ENCODE results near the gene STK26. TPM values are rescaled to one million over a fixed set of nuclear protein-coding genes. Genes with fewer than 3 reads are reported as not detected.
A peak's percentile ranks its signal among the peaks of the same experiment; 100 is the strongest.

The STK26 gene
- total RNA-seq, 4 donors from 2014 or later: 4.9 to 7.5 (median 5.6) TPM

DNA sequence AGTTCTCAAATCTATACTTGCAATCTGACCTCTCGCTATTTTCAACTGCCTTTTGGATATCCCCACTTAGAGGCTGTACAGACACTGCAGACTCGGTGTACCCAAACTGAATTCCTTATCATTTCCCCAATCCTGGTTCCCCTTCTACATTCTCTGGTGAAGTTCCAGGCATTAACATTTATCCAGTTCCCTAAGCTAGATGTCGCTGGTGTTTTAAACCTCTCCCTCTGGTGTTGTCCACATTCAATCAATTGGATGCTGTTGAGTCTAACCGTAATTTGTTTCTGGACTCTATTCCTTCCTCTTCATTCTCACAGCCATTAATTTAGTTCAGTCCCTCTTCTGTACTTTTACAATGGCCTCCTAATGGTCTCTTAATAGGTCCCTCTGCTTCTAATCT, 7.2 kb upstream of the STK26 start:
- intact Hi-C loops (cut with DNase I): no loop called here
- Histone ChIP-seq H3K36me3 (no peaks in the 10 kb centered on the region), H3K4me3 (replicated peaks in 1 of 3) (no peak overlapping the region), H3K9me3 (no peaks in the 10 kb centered on the region), H3K27me3 (no peaks in the 10 kb centered on the region), H3K4me1 (no peaks in the 10 kb centered on the region), H3K27ac (no peak overlapping the region)
- WGBS, 2 donors: 83 to 88% methylated on average over 4 of the region's 4 CpGs
- no peak for TF ChIP-seq POLR2A (IDR thresholded peaks at IDR 0.05)
- TF ChIP-seq, protein P1, sequence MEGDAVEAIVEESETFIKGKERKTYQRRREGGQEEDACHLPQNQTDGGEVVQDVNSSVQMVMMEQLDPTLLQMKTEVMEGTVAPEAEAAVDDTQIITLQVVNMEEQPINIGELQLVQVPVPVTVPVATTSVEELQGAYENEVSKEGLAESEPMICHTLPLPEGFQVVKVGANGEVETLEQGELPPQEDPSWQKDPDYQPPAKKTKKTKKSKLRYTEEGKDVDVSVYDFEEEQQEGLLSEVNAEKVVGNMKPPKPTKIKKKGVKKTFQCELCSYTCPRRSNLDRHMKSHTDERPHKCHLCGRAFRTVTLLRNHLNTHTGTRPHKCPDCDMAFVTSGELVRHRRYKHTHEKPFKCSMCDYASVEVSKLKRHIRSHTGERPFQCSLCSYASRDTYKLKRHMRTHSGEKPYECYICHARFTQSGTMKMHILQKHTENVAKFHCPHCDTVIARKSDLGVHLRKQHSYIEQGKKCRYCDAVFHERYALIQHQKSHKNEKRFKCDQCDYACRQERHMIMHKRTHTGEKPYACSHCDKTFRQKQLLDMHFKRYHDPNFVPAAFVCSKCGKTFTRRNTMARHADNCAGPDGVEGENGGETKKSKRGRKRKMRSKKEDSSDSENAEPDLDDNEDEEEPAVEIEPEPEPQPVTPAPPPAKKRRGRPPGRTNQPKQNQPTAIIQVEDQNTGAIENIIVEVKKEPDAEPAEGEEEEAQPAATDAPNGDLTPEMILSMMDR (IDR thresholded peaks at IDR 0.05): no peak
- DNase-seq: no peak

- H3K9me3 ChIP-seq: no peaks in the 10 kb centered on the region
Measured at GRCh38 chrX:132016628-132017430, 6.3 kb upstream of the STK26 start.

GRCh38 chrX:132017431-132018185, 5.5 kb upstream of the STK26 start:
- TF ChIP-seq, protein P1 (IDR thresholded peaks at IDR 0.05): no peak
- TF ChIP-seq POLR2A (IDR thresholded peaks at IDR 0.05): no peak
- H3K4me3 ChIP-seq (replicated peaks in 1 of 3): no peak overlapping the region
- no peaks in the 10 kb centered on the region for H3K4me1 ChIP-seq
- no peaks in the 10 kb centered on the region for H3K36me3 ChIP-seq
- no peaks in the 10 kb centered on the region for H3K9me3 ChIP-seq
- H3K27ac ChIP-seq: no peak overlapping the region
- no peaks in the 10 kb centered on the region for H3K27me3 ChIP-seq
- 100% methylated on average over 1 of the region's 1 CpG; no CpG with 5 or more reads in 1 of the 2 donors for WGBS, 2 donors
- intact Hi-C loops (cut with DNase I): no loop called here
- DNase-seq: no peak

More at GRCh38 chrX:132016628-132017430, 6.3 kb upstream of the STK26 start:
- H3K4me1 ChIP-seq: no peaks in the 10 kb centered on the region
- no peak overlapping the region for H3K4me3 ChIP-seq (replicated peaks in 1 of 3)
- H3K36me3 ChIP-seq: no peaks in the 10 kb centered on the region
- no peaks in the 10 kb centered on the region for H3K27me3 ChIP-seq
- 100% methylated on average over 1 to 2 of the region's 2 CpGs for WGBS, 2 donors
- H3K27ac ChIP-seq: no peak overlapping the region
- intact Hi-C loops (cut with DNase I): no loop called here
- DNase-seq: no peak
- TF ChIP-seq, protein P1 (IDR thresholded peaks at IDR 0.05): no peak
- TF ChIP-seq POLR2A (IDR thresholded peaks at IDR 0.05): no peak

GRCh38 chrX:132022198-132022966, 720 bp upstream of the STK26 start:
- Histone ChIP-seq H3K36me3 (no peaks in the 10 kb centered on the region), H3K27me3 (no peaks in the 10 kb centered on the region), H3K4me3 (replicated peaks in 1 of 3) (peak overlapping the region in 1 of 3 donors; percentile 39), H3K9me3 (no peaks in the 10 kb centered on the region), H3K27ac (no peak overlapping the region), H3K4me1 (no peaks in the 10 kb centered on the region)
- intact Hi-C loops (cut with DNase I): no loop called here
- DNase-seq: no peak
- 16 to 25% methylated on average over 10 to 18 of the region's 24 CpGs for WGBS, 2 donors
- TF ChIP-seq POLR2A (IDR thresholded peaks at IDR 0.05): no peak

DNA sequence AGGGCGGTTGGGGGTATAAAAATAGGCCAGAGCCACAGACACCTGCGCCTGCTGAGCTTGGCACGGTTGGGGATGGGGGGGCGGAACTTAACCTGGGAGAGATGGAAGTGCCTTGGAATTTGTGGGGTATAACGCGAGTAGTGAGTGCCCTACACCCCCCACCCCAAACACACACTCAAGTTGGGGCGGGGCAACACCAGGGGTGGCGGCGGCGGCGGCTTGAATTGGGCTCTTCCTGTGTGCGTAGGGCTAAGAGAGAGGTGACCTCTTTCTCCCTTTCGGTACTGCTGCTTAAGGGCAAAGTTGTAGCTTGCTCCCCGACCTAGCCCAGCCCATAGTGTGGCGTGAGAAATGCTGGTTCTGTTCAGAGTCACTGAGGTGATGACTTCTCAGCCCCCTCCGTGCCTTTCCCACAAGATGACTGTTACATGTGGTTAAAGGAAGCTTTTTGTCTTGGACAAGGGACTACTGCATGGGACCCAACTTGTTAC, 839 bp downstream of the STK26 start:
- no peaks in the 10 kb centered on the region for H3K27me3 ChIP-seq
- H3K27ac ChIP-seq: no peak overlapping the region
- DNase-seq: peak in 1 of 2 donors; percentile 0
- intact Hi-C loops (cut with DNase I): no loop called here
- no peaks in the 10 kb centered on the region for H3K4me1 ChIP-seq
- no peak for TF ChIP-seq POLR2A (IDR thresholded peaks at IDR 0.05)
- TF ChIP-seq, protein P1 (IDR thresholded peaks at IDR 0.05): no peak
- no peaks in the 10 kb centered on the region for H3K9me3 ChIP-seq
- WGBS, 2 donors: 3 to 11% methylated on average over 3 to 6 of the region's 16 CpGs
- no peaks in the 10 kb centered on the region for H3K36me3 ChIP-seq
- H3K4me3 ChIP-seq (replicated peaks in 1 of 3): peak overlapping the region in 1 of 3 donors; percentile 39
